ENCODE measurements around the gene ZSCAN9.

DNA sequence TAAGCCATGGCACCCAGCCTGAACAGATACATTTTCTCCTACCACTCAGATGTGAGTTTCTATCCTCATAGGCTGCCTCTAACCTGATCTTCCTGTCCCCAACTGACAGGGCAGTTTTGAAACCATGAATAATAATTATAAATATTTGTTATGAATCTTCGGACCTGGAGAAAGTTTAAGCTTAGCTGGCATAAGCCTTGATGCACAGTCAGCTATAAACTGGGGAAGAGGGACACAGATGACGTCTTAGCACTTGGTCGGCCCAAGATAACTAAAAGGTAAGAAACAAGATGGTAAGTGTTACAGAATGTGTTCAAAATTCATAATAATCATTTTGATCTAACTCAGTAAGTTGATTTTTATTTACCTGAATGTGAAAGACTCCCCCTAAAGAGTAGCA is 18.9 kb downstream of the ZSCAN9 start:
- TF ChIP-seq POLR2A (IDR thresholded peaks at IDR 0.05; ENCODE audit: low read length): no peak
- no peak for TF ChIP-seq GATA1 (IDR thresholded peaks at IDR 0.05; ENCODE audit: low read depth, low read length)
